ENCODE measurements around the gene CDK11B.
"Not testable (repeated sequence)": the region's sequence is repeated elsewhere in the genome, so short reads cannot be mapped to it uniquely, and the experiment has no call there.

CDK11B gene

DNA sequence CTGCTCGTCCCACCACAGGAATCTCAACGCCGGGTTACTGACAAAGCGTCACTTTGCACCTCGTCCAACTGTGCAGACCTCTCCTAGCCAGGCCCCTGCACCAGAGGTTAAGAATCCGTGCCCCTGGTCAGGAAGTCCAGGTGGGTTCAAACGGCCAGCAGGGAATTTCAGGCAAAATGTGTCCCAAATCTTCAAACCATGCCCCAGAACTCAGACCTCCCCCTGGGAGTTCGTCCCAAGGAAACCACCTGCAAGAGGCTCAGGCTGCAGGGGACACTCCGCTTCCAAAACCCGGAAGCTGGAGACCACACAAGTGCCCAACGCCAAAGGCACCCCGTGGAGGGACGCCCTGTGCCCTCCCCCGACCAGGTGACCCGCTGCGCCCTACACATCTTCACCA lies 32.6 kb upstream of the CDK11B start:
- peak overlapping the region; percentile 44 for H3K4me3 ChIP-seq (ENCODE audit: low read depth, low read length)
- not testable (repeated sequence) for DNase-seq (ENCODE audit: low read depth)

DNA sequence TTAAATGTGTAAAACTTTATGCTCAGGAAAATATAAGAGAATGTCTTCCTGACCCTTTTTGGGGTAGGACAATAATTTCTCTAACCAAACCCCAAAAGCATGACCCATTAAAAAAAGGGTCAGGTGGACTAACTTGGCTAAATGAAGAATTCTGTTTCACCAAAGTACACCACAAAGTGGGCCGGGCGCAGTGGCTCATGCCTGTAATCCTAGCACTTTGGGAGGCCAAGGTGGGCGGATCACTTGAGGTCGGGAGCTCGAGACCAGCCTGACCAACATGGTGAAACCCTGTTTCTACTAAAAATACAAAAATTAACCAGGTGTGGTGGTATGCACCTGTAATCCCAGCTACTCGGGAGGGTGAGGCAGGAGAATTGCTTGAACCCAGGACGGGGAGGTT lies 30.7 kb upstream of the CDK11B start:
- H3K4me3 ChIP-seq (ENCODE audit: low read depth, low read length); DNase-seq (ENCODE audit: low read depth): not testable (repeated sequence)

DNA sequence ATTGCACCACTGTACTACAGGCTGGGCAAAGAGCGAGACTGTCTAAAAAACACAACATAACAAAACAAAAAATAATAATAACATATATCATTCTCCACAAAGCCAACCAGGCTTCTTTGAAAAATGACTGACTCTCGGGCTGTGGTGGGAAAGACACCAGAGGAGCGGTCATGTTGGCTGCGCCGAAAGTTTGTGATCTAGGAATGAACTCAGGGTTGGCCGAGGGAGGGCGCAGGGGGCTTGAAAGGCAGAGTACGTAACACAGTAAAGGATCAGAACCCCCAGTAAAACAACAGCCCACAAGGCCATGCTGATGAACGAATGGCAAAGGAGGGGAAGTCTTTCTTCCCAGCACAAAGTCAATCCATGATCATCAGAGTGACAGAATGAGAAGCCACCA lies 29.0 kb upstream of the CDK11B start:
- no peak overlapping the region for H3K4me3 ChIP-seq (ENCODE audit: low read depth, low read length)
- TF ChIP-seq, protein P1, sequence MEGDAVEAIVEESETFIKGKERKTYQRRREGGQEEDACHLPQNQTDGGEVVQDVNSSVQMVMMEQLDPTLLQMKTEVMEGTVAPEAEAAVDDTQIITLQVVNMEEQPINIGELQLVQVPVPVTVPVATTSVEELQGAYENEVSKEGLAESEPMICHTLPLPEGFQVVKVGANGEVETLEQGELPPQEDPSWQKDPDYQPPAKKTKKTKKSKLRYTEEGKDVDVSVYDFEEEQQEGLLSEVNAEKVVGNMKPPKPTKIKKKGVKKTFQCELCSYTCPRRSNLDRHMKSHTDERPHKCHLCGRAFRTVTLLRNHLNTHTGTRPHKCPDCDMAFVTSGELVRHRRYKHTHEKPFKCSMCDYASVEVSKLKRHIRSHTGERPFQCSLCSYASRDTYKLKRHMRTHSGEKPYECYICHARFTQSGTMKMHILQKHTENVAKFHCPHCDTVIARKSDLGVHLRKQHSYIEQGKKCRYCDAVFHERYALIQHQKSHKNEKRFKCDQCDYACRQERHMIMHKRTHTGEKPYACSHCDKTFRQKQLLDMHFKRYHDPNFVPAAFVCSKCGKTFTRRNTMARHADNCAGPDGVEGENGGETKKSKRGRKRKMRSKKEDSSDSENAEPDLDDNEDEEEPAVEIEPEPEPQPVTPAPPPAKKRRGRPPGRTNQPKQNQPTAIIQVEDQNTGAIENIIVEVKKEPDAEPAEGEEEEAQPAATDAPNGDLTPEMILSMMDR (conservative IDR thresholded peaks at IDR 0.05; ENCODE audit: low read depth, low read length): no peak
- DNase-seq (ENCODE audit: low read depth): no peak

DNA sequence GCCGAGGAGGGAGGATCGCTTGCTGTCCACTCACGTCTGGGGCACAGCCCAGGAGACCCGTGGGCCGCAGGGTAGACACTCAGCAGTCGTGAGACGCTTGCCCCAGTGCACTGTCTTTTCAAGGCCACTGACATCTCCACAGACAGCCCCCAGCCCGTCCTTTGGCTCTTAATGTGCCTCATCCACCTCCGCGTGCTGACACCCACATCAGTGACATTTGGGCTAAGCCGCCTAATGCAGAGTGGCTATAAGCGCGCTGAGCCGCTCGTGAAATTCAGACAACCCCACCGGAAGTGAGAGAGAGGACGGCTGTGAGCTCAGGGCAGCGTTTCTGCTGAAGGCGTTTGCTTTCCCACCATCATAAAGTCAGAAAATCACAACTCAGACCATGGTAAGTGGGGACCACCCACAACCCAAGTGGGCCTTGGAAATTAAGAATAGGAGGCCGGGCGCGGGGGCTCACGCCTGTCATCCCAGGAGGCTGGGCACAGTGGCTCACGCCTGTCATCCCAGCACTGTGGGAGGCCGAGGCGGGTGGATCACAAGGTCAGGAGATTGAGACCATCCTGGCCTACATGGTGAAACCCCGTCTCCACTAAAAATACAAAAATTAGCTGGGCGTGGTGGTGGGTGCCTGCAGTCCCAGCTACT lies 25.4 kb upstream of the CDK11B start:
- H3K4me3 ChIP-seq (ENCODE audit: low read depth, low read length): no peak overlapping the region
- no peak for DNase-seq (ENCODE audit: low read depth)
- TF ChIP-seq, protein P1 (conservative IDR thresholded peaks at IDR 0.05; ENCODE audit: low read depth, low read length): no peak

DNA sequence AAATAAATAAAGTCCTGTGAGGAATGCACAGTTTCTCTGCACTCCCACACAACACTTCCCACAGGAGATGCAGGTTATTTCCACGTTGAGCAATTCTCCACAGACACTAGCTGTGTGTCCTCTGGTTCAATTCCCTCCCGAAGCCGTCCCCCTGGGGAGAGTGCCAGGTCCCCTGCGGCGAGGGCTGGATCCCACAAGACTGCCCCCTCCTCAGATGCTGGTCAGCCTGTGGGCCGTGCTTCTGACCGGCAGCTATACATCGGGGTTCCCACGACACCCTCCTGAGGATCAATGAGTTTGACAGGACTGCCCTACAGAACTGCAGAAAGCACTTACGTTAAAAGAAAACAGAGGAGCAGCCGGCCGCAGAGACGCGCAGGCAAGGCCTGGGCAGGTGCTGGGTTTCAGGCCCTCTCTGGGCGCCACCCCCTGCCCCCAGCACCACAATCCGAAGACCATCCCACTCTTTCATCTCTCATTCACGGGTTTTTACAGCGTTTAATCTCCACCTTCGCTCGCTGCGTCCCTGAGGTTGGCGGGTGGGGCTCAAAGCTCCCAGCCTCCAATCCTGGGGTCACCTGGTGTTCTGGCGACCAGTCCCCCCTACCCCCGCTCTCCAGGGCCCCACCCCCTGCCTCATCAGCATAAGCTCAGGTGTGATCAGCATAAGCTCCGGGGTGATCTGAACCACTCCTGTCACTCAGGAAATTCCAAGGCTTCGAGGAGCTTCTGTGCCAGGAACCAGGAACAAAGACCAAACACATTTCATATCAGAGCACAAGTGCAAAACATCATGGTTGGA lies 24.5 kb upstream of the CDK11B start:
- no peak overlapping the region for H3K4me3 ChIP-seq (ENCODE audit: low read depth, low read length)
- no peak for DNase-seq (ENCODE audit: low read depth)
- TF ChIP-seq, protein P1 (conservative IDR thresholded peaks at IDR 0.05; ENCODE audit: low read depth, low read length): no peak

DNA sequence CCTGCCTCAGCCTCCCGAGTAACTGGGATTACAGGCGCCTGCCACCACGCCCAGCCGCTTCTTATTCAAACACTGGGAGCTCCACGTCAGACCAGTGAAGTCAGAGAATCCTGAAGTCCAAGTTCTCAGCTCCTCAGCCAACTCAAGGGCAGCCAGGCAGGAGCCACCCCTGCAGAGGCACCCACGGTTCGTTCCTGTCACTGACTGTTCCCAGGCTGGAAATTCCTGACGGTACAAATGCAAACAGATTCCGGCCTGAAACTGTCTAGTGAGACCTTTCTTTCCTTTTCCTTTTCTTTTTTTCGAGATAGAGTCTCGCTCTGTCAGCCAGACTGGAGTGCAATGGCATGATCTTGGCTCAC lies 22.1 kb upstream of the CDK11B start:
- peak; percentile 65 for DNase-seq (ENCODE audit: low read depth)
- TF ChIP-seq, protein P1 (conservative IDR thresholded peaks at IDR 0.05; ENCODE audit: low read depth, low read length): no peak
- no peak overlapping the region for H3K4me3 ChIP-seq (ENCODE audit: low read depth, low read length)

DNA sequence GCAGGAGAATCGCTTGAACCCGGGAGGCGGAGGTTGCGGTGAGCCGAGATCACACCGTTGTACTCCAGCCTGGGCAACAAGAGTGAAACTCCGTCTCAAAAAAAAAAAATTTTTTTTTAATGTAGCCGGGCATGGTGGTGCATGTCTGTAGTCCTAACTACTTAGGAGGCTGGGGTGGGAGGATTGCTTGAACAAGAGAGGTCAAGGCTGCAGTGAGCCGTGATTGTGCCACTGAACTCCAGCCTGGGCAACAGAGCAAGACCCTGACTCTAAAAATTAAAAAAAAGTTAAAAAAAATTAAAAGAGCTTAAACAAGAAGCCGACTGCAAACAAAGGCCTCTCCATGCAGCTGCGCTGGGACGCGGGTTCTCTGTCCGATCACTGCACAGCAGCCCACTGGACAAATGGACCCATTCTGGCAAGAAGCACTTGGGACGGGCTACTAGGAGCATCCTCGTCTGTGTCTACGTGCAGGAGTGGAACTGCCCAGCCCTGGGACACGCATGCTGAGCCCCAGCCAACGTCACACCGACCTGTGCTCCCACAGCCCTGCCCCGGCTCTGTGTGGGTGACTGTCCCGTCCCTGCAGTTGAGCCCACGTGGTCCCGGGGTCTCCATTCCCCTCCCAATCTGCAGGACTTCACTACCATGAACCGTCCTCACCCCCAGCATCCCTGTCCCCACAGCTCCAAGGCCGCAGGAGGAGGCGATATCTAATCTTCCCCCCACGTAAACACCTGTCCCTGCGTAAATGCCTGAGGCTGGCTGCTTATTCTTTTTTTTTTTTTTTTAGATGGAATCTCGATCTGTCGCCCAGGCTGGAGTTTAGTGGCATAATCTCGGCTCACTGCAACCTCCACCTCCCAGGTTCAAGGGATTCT lies 21.5 kb upstream of the CDK11B start:
- TF ChIP-seq, protein P1 (conservative IDR thresholded peaks at IDR 0.05; ENCODE audit: low read depth, low read length): no peak
- H3K4me3 ChIP-seq (ENCODE audit: low read depth, low read length): no peak overlapping the region
- DNase-seq (ENCODE audit: low read depth): no peak
